Measurements from ENCODE around the gene ELFN2.
"Not testable (repeated sequence)": the region's sequence is repeated elsewhere in the genome, so short reads cannot be mapped to it uniquely, and the experiment has no call there.

The ELFN2 gene

DNA sequence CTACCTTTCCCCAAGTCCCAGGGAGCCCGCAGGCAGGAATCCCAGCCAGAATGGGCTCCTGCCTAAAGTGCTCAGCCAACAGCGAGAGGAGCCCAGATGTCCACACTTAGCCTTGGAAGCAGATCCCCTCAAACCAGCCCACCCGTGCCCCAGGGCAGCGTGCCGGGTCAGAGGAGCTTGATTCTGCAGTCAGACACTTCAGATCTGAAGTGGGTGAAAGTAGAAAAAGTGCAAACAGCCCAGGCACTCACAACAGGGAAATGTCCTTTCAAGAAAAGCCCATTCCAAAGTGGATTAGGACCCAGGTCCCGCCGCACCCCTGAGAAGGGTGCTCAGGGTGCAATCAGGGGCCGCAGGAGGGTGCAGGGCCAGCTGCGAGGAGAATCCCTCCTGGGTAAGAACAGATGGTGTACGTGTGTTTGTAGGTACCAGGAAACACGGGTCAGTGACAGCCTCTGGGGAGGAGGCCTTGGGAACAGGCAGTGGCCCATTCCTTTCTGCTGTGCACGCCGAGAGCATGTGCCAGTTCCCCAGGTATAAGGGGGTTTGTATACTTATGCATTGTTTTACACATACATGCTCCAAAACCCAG lies 17.7 kb downstream of the ELFN2 start:
- DNase-seq = no peak

DNA sequence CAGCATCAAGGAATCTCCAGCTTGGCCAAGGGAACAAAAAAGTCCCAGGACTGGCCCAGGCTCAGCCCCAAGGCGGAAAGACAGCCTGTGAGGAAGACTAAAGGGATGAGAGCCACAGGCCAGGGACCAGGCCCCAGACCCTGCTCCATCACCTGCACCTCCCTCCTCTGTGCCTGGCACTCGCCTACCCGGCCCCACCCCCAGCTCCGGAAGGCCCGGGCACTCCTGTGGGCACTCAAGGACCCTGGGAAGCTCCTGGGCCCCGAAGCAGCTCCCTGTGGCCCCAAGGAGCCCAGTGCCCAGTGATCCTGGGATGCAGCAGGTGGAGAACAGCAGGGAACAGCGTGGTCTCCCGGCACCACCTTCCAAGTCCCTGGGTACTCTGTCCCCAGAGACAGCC lies 18.2 kb downstream of the ELFN2 start:
- no peak for DNase-seq

DNA sequence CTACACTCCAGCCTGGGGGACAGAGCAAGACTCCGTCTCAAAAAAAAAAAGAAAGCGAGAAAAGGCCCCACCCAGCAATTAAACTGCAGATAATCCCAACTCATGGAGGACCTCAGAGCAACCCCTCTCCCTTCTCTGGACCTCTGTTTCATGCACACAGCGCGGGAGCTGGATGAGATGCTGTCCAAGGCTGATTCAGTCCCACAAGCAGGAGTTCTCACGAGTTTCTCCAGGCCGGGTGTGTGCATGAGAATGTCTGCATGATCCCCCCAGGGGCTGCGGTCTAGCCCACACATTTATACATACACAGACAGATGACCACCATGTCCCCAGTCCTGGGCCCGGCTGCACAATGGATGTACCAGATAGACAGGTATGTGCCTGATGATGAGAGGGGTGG lies 19.4 kb downstream of the ELFN2 start:
- DNase-seq = no peak

DNA sequence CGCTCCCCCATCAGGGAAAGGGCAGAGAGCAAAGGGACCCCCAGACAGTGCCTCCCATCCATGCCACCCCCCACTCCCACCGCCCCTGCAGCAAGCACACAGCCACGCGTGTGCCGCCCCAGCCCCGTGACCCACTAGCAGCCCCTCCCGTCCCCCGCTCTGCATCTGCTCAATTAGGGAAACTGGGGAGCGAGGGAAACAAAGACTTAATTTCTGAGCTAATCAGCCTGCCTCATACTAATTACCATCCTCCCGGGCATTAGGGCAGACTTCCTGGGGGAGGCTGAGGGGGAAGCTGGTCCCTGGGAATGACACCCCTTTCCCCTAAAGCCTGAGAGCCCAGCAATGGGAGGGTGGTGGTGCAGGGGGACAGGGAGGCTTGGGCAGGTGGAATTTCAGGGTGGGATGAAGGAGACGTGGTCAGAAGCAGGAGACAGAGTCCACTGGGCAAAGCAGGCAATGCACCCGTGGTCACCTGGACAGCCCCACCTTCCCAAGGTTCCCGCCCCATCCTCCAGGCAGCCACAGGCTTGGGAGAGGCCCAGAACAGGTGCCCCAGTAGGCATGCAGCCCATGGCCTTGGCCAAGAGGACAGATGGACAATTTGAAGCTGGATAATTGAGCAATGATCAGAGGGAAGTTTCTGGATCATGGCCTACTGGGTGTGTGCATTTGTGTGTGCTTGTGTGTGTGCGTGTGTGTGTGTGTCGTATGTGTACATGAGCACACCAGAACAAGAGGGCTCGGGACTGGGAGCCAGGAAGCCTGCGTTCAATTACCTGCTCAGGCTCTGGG lies 20.6 kb downstream of the ELFN2 start:
- DNase-seq = no peak

DNA sequence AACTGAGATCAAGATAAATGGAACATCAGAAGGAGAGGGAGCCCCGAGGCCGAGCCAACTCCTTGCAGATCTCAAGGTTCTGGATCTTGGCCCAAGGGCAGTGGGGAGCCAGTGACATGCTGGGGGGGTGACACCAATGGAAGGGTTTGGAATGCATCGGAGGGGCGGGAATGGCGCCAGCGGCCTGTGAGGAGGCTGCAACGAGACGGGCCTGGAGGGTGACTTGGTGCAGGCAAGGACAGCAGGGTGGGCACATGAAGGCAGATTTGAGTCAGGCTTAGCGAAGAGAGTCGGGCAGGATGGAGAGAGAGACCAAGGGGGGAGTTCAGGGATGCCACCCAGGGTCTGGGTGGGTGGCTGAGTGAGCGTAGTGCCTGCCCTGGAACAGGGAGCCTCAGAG lies 23.2 kb downstream of the ELFN2 start:
- no peak for DNase-seq

DNA sequence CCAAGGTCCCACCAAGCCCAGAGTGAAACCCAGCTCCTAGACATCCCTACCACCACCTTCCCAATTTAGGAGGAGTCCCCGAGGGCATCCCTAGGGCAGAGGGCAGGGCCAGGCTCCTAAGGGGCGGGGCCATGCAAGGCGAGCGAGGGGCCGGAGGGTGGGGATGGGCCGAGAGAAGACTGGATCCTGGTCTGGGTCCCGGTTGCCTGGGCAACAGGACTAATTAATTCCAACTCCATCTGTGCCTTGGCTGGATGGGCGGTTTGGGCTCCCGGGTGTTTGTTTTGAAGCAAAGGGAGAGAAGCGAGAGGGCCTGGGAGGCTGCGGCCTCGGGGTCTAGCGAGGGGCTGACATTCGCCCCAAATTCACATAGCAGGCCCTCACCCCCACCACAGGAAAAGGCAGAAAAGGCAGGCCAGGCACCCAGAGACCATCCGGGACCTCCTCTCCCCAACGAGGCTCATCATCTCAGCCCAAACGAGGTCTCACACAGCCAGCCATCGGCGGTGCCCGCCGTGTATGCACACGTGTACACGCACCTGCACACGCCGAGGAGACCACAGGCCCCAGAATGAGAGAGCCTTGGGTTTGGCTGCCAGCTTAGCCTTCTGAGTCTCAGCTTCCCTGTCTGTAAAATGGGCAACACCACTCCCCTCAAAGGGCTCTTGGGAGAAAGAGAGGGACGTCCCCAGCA lies 23.9 kb downstream of the ELFN2 start:
- no peak for DNase-seq

DNA sequence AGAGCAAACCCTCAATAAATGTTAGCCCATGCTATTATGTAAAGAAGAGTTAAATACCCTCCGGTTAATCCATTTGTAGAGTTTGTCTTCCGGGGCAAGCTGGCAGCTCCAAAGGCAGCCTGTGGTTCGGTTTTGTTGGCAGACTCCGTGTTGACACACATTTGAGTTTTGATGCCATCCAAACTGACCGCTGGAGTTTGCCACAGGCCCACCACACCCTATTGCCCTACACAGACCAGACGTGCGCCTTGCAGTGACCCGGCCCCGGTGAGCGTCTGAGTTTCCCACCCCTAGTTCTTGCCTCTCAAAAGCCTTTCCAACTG lies 25.1 kb downstream of the ELFN2 start:
- no peak for DNase-seq

DNA sequence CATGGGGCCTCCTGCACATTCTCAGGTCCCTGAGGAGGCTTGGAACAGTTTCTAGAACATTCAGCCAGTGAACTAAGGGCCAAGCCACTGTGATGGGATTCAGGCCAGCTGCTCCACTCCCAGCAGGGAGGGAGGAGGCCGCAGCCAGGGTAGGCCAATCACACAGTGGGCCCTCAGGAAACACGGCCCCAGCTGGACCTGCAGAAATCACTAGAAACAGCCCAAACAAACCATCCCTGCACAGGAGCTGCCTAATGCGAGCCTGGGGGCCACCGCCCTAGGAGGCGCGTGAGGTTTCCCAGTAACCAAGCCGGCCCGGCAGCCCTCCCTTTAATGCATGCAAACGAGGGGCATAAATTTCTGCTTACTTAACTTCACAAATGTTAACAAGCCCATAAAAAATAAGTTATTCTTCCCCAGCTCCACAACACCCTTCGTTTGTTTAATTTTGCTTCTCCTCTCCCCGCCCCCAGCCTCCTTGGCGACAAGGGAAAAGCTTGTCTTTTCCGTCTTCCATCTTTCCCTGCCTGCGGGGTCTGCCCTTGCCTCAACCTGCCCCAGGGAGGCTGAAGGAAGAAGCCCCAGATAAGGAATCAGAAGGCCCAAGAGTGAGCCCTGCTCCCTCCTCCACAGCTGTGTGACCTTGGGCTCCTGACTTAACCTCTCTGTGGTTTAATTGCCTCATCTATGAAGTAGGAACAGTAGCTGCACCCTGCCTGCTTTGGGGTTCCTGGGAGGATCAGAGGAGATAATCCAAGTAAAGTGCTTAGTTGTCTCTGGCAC lies 25.7 kb downstream of the ELFN2 start:
- DNase-seq = no peak

DNA sequence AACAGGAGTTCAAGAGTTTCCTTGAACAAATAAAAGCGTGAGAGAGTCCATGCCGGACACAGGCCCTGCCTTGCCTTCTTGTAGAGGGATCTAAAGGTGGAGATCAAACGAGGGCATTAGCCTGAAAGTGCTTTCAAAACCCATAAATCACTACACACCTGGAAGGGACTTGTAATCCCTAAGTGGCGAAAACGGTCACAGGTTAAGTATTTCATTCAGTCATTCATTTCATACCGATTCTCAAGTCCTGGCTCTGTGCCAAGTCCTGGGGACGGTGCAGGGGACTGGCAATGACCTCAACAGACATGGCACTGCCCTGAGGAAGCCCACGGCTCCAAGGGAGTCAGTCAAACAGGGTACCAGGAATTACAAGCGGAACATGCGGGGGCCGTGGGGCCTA lies 26.6 kb downstream of the ELFN2 start:
- no peak for DNase-seq

DNA sequence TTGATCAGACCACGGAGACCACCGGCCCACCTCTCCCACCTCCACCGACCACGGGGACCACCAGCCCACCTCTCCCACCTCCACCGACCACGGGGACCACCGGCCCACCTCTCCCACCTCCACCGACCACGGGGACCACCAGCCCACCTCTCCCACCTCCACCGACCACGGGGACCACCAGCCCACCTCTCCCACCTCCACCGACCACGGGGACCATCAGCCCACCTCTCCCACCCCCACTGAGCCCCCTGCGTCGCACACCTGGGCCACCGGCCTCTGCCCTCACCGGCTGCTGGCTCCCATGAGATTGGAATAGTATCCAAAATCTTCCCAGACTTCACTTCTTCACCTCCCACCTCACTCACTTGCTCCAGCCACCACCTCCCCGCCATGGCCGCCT lies 27.8 kb downstream of the ELFN2 start:
- not testable (repeated sequence) for DNase-seq

DNA sequence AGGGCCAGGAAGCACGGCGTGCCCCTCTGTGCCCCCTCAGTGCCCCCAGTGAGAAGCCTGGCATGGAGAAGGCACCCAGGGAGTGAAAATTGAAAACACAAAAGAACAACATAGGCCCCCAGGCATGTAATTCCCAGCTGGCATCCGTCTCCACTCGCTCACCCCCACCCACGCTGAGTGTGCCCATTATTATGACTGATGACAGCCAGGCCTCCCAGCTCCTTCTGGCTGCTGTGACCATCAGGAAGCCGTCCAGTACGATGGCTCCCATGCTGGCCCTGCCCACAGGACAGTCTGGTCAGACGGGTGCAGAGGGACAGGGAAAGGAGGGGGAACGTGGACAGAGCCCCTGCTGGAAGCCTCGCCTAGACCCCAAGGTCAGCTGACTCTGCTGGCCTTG lies 30.1 kb downstream of the ELFN2 start:
- no peak for DNase-seq

DNA sequence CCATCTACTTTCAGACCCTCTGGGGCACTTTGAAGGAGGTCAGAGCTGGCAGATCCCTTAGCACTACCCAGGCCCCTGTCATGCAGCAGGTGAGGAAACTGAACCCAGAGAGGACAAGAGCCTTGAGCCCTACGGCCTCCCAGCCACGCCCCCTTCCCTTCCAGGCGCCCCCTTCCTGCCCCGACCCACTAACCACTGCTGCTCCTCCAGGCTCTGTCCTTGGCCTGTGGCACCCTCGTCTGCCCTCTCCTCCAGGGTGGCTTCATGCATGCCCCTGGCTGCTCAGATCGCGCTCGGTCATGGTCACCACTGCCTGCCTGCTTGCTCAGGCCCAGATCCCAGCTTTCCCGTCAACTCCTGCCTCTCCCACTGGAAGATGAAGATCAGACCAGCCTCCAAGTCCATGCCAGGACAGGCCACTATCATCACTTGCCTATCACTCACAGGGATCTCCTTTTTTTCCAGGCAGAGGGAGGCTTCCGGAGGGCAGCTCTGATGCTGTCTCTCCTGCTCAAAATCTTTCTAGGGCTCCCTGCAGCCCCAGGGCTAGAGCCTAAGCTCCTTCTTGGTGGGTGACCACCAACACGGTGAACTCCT lies 30.7 kb downstream of the ELFN2 start:
- DNase-seq = no peak

DNA sequence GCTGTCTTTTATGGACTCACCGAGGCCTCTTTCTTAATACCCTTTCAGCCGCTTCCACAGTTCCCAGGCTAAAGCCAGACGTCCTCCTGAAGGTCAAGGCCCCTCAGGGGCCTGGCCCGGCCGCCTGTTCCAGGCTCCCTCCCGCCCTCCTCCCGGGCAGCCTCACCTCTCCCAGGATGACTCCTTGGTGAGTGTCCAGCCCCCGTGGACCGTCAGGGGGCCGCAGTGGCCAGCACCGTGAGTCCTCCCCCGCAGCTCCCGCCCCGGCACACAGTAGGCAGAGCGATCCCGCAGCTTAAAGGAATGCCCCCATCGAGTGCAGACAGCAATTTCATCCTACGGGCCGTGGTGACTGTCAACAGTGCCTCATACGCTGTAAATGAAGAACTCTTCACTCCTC lies 32.9 kb downstream of the ELFN2 start:
- no peak for DNase-seq

DNA sequence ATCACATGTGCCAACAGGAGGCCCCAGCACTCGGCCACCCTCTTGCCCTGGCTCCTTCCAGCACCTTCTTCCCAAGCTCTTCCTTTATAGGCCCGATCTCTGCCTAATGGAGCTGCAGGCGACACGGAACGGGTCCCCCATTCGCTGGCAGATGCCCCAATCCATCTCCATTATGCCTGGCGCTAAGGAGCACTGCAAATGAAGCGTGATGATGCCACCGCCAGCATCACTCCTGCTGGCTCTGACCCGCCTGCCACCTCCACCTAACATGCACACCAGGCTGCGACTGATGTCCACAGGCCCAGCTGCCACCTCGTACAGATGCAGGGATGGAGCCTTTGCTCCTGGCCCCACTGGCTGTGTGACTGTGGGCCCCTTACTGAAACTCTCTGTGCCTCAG lies 33.5 kb downstream of the ELFN2 start:
- DNase-seq = no peak

DNA sequence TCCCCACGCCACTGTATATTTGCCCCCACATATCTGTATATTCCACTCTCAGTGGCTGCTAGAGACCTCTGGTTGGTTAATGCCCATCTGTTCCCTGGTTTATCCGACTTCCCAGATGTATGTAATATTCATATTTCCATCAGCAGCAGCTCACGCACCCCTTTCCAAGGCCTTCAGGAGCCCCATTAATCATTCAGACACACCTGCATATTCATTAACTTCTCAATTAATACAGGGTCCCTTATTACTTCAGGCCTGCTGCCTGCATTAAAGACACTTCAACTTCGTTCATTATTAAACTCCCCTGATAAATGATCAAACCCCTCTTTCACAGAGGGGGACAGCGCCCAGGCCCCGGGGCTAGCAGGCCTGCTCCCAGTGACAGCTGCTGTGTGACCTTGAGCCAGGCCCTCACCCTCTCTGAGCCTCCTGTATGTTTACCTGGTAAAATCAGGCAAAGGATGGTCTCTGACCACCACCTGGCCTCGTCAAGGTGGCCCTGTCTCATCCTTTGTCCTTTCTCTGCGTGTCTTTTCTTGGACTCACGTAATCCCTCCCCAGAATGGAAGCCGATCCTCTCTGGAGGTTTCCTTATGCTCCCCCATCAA lies 34.5 kb downstream of the ELFN2 start:
- no peak for DNase-seq

DNA sequence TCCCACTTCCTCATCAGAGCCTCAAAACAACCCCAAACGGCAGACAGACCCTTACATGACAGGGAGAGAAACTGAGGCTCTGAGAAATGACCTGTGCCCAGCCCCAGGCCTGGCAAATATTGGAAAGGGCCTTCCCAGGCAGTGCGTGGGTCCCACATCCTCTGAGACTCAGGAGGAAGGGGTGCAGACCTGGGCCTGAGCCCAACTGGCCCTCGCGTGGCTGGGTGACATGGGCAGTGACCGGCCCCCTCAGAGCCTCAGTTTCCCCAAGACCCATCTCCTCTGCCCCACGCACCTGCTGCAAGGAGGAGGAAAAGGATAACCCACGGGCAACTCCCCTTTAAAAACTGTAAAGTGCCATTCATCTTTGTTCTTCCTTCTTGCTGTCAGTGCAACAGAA lies 35.6 kb downstream of the ELFN2 start:
- no peak for DNase-seq

DNA sequence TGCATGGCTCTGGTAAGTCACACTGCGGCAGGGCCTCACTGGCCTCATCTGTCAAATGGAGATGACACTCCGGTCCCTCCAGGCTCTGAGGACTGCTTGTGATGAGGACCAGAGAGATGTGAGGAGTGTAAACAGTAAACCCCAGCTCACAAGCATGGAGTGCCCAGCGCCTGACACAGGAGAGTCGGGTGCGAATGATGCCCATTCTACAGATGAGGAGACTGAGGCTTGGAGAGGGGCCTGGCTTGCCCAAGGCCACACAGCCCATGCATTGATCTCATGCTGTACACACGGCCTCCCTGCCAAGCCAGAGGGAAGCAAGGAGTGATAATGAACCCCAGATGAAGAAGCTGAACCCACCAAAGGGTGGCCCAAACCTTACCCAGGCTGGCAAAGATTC lies 37.2 kb downstream of the ELFN2 start:
- DNase-seq = no peak

DNA sequence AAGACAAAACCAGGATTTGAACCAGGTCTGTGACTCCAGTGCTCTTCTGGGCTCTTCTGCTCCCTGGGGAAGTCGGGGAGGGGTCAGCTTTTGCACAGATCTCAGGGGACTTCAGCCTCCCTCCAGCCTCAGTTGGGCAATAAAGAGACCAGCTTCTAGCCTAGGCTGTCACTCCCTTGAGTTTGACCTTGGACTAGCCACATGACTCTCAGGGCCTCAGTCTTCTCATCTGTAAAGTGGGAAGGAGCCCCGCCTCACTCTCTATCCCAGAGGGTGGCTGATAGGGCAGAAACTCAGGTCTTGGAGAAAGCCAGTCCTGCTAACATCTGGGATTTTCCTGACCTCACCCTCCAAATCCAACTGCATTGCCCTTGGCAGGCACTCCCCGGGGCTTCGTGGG lies 38.7 kb downstream of the ELFN2 start:
- DNase-seq = no peak

DNA sequence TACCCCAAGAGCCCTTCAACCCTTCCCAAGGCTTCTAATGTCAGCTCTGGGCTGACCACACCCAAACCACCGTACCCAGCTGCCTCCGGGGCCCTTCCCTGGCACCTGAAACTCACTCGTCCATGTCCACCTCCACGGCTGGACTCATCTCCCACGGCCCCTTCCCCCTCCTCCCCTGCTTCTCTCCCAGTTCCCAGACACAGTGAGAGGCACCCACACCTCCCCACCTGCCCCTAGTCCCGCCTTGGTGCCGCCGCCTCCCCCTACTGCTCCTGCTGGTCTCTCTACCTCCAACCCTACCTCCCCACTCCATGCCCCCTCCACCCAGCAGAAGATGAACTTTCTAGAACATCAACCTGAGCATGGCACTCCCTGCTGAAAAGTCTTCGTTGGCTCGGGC lies 39.5 kb downstream of the ELFN2 start:
- no peak for DNase-seq

DNA sequence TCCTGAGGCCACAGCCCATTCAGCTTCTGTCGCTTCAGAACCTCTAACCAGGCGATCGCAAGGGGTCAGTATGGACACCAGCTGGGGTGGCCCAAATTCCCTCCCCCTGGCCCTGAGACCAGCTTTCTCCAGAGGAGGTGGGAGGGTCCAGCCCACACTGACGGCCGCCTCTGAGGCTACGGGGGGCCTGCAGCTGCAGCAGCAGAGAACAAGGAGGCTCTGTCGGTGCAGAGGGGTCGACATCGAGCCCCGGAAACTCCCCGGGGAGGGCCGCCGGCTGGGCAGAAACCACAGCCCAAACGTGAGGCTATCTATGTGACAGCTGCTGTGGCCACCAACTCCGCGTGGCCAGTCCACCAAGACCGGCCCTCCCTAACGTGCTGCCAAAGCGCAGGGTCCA lies 40.8 kb downstream of the ELFN2 start:
- no peak for DNase-seq

DNA sequence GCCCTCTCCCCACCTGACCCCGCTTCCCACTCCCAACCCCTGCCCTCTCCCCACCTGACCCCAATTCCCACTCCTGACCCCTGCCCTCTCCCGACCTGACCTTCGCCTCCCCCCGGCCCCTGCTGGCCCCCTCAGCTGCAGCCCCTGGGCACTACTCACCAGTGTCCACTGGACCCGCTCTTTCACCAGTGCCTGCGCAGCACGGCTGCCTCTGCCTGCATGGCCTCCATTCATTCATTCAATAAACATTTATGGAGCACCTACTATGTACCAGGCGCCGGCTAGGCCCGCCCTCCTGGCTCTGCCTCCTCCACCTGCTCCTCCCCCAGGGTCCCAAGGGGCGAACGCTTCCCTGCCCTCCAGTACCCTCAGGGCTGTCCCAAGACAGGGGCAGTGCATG lies 42.6 kb downstream of the ELFN2 start:
- DNase-seq = no peak

DNA sequence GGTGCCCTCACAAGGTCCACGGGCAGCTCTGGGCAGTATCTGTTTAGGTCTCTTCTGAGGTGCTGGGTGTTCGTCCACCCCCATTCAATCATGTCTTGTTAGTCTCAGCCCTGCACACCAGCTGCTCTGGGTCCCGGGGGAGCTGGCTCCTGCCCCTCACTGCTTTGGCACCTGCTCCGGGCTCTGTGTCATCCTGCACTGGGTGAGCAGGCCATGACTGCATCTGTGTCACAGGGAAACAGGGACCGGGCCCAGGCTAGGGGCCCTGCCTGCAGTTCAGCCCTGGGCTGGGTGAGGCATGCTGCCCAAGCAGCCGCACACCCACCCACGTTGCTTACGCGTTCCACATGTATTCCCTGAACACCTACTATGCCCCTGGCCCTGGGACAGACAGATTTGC lies 43.9 kb downstream of the ELFN2 start:
- no peak for DNase-seq

DNA sequence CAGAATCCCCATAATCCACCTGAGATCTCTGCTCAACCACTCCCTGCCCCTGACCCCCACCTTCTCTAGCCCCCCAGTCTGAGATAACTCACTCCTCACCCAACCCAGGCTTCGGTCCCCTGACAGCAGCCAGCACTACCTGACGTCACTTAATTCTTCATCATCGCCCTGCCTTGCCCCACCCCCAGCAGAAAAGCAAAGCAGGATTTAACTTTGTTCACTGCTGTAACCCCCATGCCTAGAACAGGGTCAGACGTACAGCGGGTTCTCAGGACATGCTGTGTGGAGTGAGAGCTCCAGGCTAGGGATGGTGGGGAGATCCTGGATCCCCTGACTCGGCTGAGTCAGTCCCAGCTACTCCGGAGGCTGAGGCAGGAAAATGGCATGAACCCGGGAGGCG lies 45.8 kb downstream of the ELFN2 start:
- no peak for DNase-seq
